ENCODE measurements around the gene SIN3B.

GRCh38 chr19:16821081-16821480 is 8.1 kb upstream of the SIN3B start:
- TF ChIP-seq TAF1 (IDR thresholded peaks at IDR 0.05; ENCODE audit: low read depth) (no peak), REST (IDR thresholded peaks at IDR 0.05; ENCODE audit: low read depth) (no peak), EP300 (IDR thresholded peaks at IDR 0.05; ENCODE audit: borderline replicate concordance) (no peak), RAD21 (IDR thresholded peaks at IDR 0.05; ENCODE audit: low read depth) (no peak), EGR1 (IDR thresholded peaks at IDR 0.05) (no peak), MAX (IDR thresholded peaks at IDR 0.05) (no peak), TCF12 (IDR thresholded peaks at IDR 0.05; ENCODE audit: low read depth) (no peak), YY1 (IDR thresholded peaks at IDR 0.05; ENCODE audit: low read depth) (no peak)

Data from Ishikawa (cell line).